ENCODE measurements around the gene LIPA.
"Not testable (repeated sequence)": the region's sequence is repeated elsewhere in the genome, so short reads cannot be mapped to it uniquely, and the experiment has no call there.

Gene LIPA

DNA sequence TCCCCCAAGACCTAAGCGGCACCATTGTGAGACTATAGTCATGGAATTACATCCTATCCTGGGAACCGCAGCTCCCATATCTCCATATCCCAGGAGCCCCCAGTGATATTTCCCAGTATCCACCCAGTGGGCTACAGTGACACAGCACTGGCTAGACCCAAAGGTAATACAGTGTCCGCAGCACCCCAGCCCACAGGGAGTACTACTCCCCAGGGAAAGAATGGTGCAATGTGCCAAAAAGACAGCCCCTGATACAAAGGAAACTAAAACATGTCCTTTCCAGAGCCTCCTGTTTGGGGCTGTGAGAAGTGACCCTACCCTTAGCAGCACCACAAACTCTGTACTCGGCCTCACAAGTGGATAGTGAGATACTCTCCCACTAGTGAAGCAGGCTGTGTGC, 45.8 kb upstream of the LIPA start:
- Histone ChIP-seq H3K36me3 (ENCODE audit: insufficient read depth) (no peaks in the 10 kb centered on the region), H3K9ac (no peak overlapping the region), H4K20me1 (ENCODE audit: insufficient read depth) (no peaks in the 10 kb centered on the region), H3K79me2 (ENCODE audit: insufficient read depth, low read depth) (no peaks in the 10 kb centered on the region), H3K27ac (no peak overlapping the region), H2AFZ (ENCODE audit: low read depth) (no peak overlapping the region), H3K27me3 (ENCODE audit: insufficient read depth, low read depth) (no peaks in the 10 kb centered on the region), H3K4me1 (ENCODE audit: low read depth, poor library complexity, severe bottlenecking) (peaks cover 36% of the 10 kb centered on the region), H3K4me3 (IDR thresholded peaks at IDR 0.05; ENCODE audit: insufficient read depth, low read depth, low read length) (no peak overlapping the region), H3K4me2 (no peak overlapping the region)
- TF ChIP-seq, protein P1, sequence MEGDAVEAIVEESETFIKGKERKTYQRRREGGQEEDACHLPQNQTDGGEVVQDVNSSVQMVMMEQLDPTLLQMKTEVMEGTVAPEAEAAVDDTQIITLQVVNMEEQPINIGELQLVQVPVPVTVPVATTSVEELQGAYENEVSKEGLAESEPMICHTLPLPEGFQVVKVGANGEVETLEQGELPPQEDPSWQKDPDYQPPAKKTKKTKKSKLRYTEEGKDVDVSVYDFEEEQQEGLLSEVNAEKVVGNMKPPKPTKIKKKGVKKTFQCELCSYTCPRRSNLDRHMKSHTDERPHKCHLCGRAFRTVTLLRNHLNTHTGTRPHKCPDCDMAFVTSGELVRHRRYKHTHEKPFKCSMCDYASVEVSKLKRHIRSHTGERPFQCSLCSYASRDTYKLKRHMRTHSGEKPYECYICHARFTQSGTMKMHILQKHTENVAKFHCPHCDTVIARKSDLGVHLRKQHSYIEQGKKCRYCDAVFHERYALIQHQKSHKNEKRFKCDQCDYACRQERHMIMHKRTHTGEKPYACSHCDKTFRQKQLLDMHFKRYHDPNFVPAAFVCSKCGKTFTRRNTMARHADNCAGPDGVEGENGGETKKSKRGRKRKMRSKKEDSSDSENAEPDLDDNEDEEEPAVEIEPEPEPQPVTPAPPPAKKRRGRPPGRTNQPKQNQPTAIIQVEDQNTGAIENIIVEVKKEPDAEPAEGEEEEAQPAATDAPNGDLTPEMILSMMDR (conservative IDR thresholded peaks at IDR 0.05; ENCODE audit: low read depth, low read length): no peak

DNA sequence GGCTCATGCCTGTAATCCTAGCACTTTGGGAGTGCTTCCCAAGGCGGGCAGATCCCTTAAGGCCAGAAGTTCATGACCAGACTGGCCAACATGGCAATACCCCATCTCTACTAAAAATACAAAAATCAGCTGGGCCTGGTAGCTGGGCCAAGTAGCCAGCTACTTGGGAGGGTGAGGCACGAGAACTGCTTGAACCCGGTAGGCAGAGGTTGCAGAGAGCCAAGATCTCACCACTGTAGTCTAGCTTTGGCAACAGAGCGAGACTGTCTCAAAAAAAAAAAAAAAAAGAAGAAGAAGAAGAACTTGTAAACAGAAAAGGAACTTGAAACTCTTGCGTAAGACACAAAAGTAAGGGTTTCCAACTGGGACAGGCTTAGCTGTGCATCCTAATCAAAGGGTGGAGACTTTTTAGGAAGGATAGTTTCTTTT, 44.7 kb upstream of the LIPA start:
- TF ChIP-seq, protein P1 (conservative IDR thresholded peaks at IDR 0.05; ENCODE audit: low read depth, low read length): no peak
- Histone ChIP-seq H3K9ac (no peak overlapping the region), H3K4me1 (ENCODE audit: low read depth, poor library complexity, severe bottlenecking) (peaks cover 25% of the 10 kb centered on the region), H3K4me2 (peak overlapping the region; percentile 65), H2AFZ (ENCODE audit: low read depth) (no peak overlapping the region), H3K27ac (no peak overlapping the region), H3K4me3 (IDR thresholded peaks at IDR 0.05; ENCODE audit: insufficient read depth, low read depth, low read length) (no peak overlapping the region), H3K27me3 (ENCODE audit: insufficient read depth, low read depth) (no peaks in the 10 kb centered on the region), H3K79me2 (ENCODE audit: insufficient read depth, low read depth) (no peaks in the 10 kb centered on the region), H3K36me3 (ENCODE audit: insufficient read depth) (no peaks in the 10 kb centered on the region), H4K20me1 (ENCODE audit: insufficient read depth) (no peaks in the 10 kb centered on the region)

DNA sequence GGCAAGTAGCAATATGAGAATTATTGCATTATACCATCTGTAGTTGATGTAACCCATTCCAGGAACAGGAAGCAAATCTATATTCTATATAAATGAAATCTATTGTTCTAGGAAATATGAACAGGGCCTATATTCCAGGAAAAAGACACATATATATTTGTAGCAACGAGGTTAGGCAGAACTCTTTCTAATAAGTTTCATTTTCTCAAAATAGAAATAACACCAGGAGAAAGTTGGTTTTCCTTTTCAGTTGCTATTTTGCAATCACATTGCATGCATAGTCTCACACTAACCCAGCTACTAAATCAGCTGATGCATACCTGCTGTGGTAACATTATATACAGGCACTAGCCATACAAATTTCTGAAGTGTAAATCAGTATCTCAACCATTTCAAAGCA, 44.0 kb upstream of the LIPA start:
- no peaks in the 10 kb centered on the region for H4K20me1 ChIP-seq (ENCODE audit: insufficient read depth)
- H3K4me2 ChIP-seq: peak overlapping the region; percentile 65
- TF ChIP-seq, protein P1 (conservative IDR thresholded peaks at IDR 0.05; ENCODE audit: low read depth, low read length): no peak
- H3K27me3 ChIP-seq (ENCODE audit: insufficient read depth, low read depth): no peaks in the 10 kb centered on the region
- H3K79me2 ChIP-seq (ENCODE audit: insufficient read depth, low read depth): no peaks in the 10 kb centered on the region
- no peak overlapping the region for H2AFZ ChIP-seq (ENCODE audit: low read depth)
- H3K27ac ChIP-seq: no peak overlapping the region
- H3K9ac ChIP-seq: no peak overlapping the region
- no peak overlapping the region for H3K4me3 ChIP-seq (IDR thresholded peaks at IDR 0.05; ENCODE audit: insufficient read depth, low read depth, low read length)
- H3K4me1 ChIP-seq (ENCODE audit: low read depth, poor library complexity, severe bottlenecking): peaks cover 21% of the 10 kb centered on the region
- no peaks in the 10 kb centered on the region for H3K36me3 ChIP-seq (ENCODE audit: insufficient read depth)

DNA sequence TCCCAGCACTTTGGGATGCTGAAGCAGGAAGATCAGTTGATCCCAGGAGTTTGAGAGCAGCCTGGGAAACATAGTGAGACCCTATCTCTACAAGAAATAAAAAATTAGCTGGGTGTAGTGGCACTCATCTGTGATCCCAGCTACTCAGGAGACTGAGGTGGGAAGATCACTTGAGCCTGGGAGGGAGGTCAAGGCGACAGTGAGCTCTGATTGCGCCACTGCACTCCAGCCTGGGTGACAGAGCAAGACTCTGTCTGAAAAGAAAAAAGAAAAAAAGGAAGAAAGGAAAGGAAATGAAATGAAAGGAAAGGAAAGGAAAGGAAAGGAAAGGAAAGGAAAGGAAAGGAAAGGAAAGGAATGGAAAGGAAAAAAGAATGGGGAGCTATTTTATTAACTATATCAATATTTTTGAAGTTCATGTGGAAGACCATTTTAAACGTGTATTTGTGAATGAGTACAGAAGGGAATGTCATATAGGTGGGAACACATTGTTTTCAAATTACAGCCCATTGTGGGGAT, 43.2 kb upstream of the LIPA start:
- H3K36me3 ChIP-seq (ENCODE audit: insufficient read depth): no peaks in the 10 kb centered on the region
- no peaks in the 10 kb centered on the region for H3K79me2 ChIP-seq (ENCODE audit: insufficient read depth, low read depth)
- no peak overlapping the region for H3K27ac ChIP-seq
- no peak overlapping the region for H2AFZ ChIP-seq (ENCODE audit: low read depth)
- no peaks in the 10 kb centered on the region for H4K20me1 ChIP-seq (ENCODE audit: insufficient read depth)
- H3K4me1 ChIP-seq (ENCODE audit: low read depth, poor library complexity, severe bottlenecking): peaks cover 21% of the 10 kb centered on the region
- H3K4me3 ChIP-seq (IDR thresholded peaks at IDR 0.05; ENCODE audit: insufficient read depth, low read depth, low read length): no peak overlapping the region
- no peak overlapping the region for H3K9ac ChIP-seq
- H3K4me2 ChIP-seq: 0 out of 2 replicates have a peak overlapping the region, but pooled peaks have one; percentile 65
- TF ChIP-seq, protein P1 (conservative IDR thresholded peaks at IDR 0.05; ENCODE audit: low read depth, low read length): no peak
- H3K27me3 ChIP-seq (ENCODE audit: insufficient read depth, low read depth): no peaks in the 10 kb centered on the region

DNA sequence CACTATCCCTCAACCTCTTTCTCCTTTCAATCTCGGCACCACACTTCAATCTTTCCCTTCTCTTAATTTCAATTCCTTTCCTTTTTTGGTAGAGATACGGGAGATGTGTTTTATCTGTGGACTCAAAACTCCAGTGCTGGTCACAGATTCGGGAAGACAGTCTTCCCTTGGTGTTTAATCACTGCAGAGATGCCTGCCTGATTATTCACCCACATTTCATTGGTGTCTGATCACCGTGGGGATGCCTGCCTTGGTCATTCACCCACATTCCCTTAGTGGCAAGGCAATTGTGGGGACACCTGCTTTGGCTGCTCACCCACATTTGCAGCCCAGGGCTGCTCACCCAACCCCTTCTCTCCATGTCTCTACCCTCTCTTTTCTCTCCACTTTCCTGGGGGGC, 33.7 kb upstream of the LIPA start:
- H3K4me1 ChIP-seq (ENCODE audit: low read depth, poor library complexity, severe bottlenecking); H3K27me3 ChIP-seq (ENCODE audit: insufficient read depth, low read depth); H3K4me3 ChIP-seq (IDR thresholded peaks at IDR 0.05; ENCODE audit: insufficient read depth, low read depth, low read length); H2AFZ ChIP-seq (ENCODE audit: low read depth); H3K36me3 ChIP-seq (ENCODE audit: insufficient read depth); H3K79me2 ChIP-seq (ENCODE audit: insufficient read depth, low read depth); H4K20me1 ChIP-seq (ENCODE audit: insufficient read depth); H3K4me2 ChIP-seq; H3K27ac ChIP-seq; H3K9ac ChIP-seq: not testable (repeated sequence)

DNA sequence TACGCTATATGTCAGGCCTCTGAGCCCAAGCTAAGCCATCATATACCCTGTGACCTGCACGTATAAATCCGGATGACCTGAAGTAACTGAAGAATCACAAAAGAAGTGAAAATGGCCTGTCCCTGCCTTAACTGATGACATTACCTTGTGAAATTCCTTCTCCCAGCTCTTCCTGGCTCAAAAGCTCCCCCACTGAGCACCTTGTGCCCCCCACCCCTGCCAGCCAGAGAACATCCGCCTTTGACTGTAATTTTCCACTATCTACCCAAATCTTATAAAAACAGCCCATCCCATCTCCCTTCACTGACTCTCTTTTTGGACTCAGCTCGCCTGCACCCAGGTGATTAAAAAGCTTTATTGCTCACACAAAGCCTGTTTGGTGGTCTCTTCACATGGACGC, 33.1 kb upstream of the LIPA start:
- not testable (repeated sequence) for H3K27ac ChIP-seq; H2AFZ ChIP-seq (ENCODE audit: low read depth)

More for the DNA sequence above, 33.1 kb upstream of the LIPA start:
- H3K9ac ChIP-seq; H3K4me3 ChIP-seq (IDR thresholded peaks at IDR 0.05; ENCODE audit: insufficient read depth, low read depth, low read length); H3K79me2 ChIP-seq (ENCODE audit: insufficient read depth, low read depth); H3K27me3 ChIP-seq (ENCODE audit: insufficient read depth, low read depth); H4K20me1 ChIP-seq (ENCODE audit: insufficient read depth); H3K36me3 ChIP-seq (ENCODE audit: insufficient read depth); H3K4me2 ChIP-seq; H3K4me1 ChIP-seq (ENCODE audit: low read depth, poor library complexity, severe bottlenecking): not testable (repeated sequence)
